HepG2 (cell line): ENCODE results near the gene MCRIP2. TPM values are rescaled to one million over a fixed set of nuclear protein-coding genes. Genes with fewer than 3 reads are reported as not detected.

Experiments
- BRCA1 ChIP-seq: sonication (generic); formaldehyde crosslinking; IDR thresholded peaks from 2 replicates; pipeline ENCODE4 v1.4.0; 2020; ENCODE audit warnings: missing genetic modification reagents
- FOXP4 ChIP-seq: sonication (generic); formaldehyde crosslinking; IDR thresholded peaks from 2 replicates; pipeline ENCODE4 v1.4.0; 2020; ENCODE audit warnings: missing genetic modification reagents
- HIC2 ChIP-seq: sonication (generic); formaldehyde crosslinking; IDR thresholded peaks from 2 replicates; pipeline ENCODE4 v1.9.0; 2022; ENCODE audit warnings: low read depth, missing genetic modification reagents
- NAIF1 ChIP-seq: sonication (generic); formaldehyde crosslinking; IDR thresholded peaks from 2 replicates; pipeline ENCODE4 v1.5.0; 2020; ENCODE audit warnings: mild to moderate bottlenecking, missing genetic modification reagents, borderline replicate concordance
- TFAP4 ChIP-seq: sonication (generic); IDR thresholded peaks from 2 replicates; pipeline ENCODE4 v1.6.1; 2016; ENCODE audit warnings: low read depth, borderline replicate concordance
- TP53 ChIP-seq: sonication (generic); formaldehyde crosslinking; conservative IDR thresholded peaks from 2 replicates; pipeline ENCODE4 v1.4.0; 2020; ENCODE audit warnings: missing genetic modification reagents
- ZKSCAN1 ChIP-seq: fragments of 150-350 bp; IDR thresholded peaks from 2 replicates; pipeline ENCODE4 v1.6.1; 2014; ENCODE audit warnings: low read length
- ZNF513 ChIP-seq: sonication (generic); formaldehyde crosslinking; conservative IDR thresholded peaks from 2 replicates; pipeline ENCODE4 v1.5.0; 2020; ENCODE audit warnings: missing genetic modification reagents
- ZNF543 ChIP-seq: sonication (generic); formaldehyde crosslinking; IDR thresholded peaks from 2 replicates; pipeline ENCODE4 v1.4.0; 2020; ENCODE audit warnings: mild to moderate bottlenecking, missing genetic modification reagents
- ZNF770 ChIP-seq: sonication (generic); formaldehyde crosslinking; IDR thresholded peaks from 2 replicates; pipeline ENCODE4 v1.5.0; 2020; ENCODE audit warnings: mild to moderate bottlenecking, missing genetic modification reagents
- ZSCAN22 ChIP-seq: sonication (generic); formaldehyde crosslinking; IDR thresholded peaks from 2 replicates; pipeline ENCODE4 v1.4.0; 2020; ENCODE audit warnings: mild to moderate bottlenecking, missing genetic modification reagents
- ZUFSP ChIP-seq: sonication (generic); formaldehyde crosslinking; IDR thresholded peaks from 2 replicates; pipeline ENCODE4 v1.9.0; 2021; ENCODE audit warnings: missing genetic modification reagents, mild to moderate bottlenecking, borderline replicate concordance
- polyA plus RNA-seq, 8 experiments: library from polyadenylated mRNA; depleted of rRNA in 3 of 8; stranded (reverse) in 7 of 8; unstranded in 1 of 8; fragments of >200 nt; fragmentation: Illumina TruSeq in 4 of 8; extraction: Trizol in 4 of 8; gene quantifications; 2 replicates each; pipeline versions ENCODE4 v1.2.1 to v1.2.3, GENCODE V29; 2011 to 2016; ENCODE audit warnings: low read depth in 4 of 8, missing spikeins in 1 of 8, mixed read lengths in 1 of 8; ENCODE audit not compliant: insufficient read depth in 1 of 8
- total RNA-seq, 5 experiments: library from RNA; depleted of rRNA; stranded (reverse); fragments of >200 nt; fragmentation: Illumina TruSeq; extraction: Trizol; gene quantifications; 2 replicates each; pipeline ENCODE4 v1.2.3, GENCODE V29; 2016; ENCODE audit warnings: low read depth in 1 of 5

Gene MCRIP2
- total and polyA plus RNA-seq, 2 of the 13 experiments (the other 11 are each of a cell fraction or from before 2014, with no cell fraction given) = 39.6 to 76.7 TPM

- TF ChIP-seq ZKSCAN1 = no peak
- peak; percentile 9; the same call in 1 of the 2 replicates for TF ChIP-seq ZNF770 (CRISPR knock-in tag)
- TF ChIP-seq ZNF513 (CRISPR knock-in tag) = 0 out of 2 replicates have a peak, but pooled peaks have one; percentile 52
- TF ChIP-seq ZNF543 = no peak; the same call in 1 of the 2 replicates
- TF ChIP-seq ZSCAN22 = no peak
- TF ChIP-seq TP53 = no peak
- no peak for TF ChIP-seq FOXP4 (CRISPR knock-in tag)
- TF ChIP-seq HIC2 = no peak; the same call in 1 of the 2 replicates
- TF ChIP-seq BRCA1 (CRISPR knock-in tag) = no peak
- no peak for TF ChIP-seq ZUFSP
- no peak for TF ChIP-seq TFAP4
- TF ChIP-seq NAIF1 (CRISPR knock-in tag) = no peak
Observed at GRCh38 chr16:642189-643049, 791 bp downstream of the MCRIP2 start (continued).
